ENCODE data around the gene UBE2V1.

Gene UBE2V1

GRCh38 chr20:50061151-50062005 lies 51.6 kb downstream of the UBE2V1 start:
- DNase-seq, result no peak

- DNase-seq, result no peak
Observed at GRCh38 chr20:50058662-50059402, 54.1 kb downstream of the UBE2V1 start.

DNA sequence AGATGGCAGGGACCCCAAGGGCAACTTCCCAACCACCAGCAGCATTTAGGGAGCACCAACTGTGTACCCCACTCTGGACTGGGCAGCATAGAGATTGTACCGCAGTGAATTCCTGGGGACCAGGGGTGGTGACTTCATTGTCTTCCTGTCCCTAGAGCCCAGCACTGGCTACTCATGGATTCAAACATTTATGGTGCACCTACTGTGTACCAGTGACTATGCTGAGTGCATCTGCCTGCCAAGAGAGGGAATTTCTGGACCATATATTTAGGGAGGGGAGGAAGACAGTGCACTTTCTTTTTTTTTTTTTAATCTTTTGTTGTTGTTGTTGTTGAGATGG lies 55.3 kb downstream of the UBE2V1 start:
- no peak for DNase-seq

DNA sequence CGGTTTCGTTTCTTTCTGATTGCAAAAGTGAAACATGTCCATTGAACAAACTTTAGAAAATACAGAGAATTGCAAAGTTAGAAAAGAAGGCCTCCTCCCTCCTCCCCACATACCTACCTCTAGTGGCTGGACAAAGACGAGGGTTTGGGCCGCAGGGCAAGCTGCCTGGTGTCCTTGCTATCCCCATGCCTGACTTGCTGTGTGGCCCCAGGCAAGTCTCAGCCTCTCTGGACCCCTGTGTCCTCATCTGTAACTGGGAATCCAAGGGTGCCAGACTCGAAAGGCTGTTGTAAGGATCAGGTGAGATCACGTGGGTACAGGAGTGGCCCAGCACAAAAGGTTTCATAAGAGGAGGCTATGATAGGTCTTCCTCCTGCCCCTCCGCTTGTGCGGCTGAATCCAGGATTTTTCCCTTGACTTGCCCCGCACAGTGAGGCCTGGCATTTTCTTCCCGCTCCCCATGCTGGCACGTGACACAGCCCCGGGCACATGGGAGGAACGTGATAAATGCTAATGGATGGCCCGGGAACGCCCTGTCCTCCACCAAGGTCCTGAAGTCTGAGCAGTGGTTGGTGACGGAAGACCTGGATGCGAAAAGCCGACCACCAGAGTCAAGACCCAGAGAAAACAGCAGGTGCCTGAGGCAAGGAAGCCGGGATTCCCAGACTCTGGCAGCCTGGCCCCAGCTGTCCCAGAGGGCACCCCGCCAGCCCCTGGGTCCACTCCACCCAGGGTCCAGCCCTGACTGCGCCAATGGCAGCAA lies 55.8 kb downstream of the UBE2V1 start:
- no peak for DNase-seq

- DNase-seq, result no peak
Observed at GRCh38 chr20:50056408-50056926, 56.5 kb downstream of the UBE2V1 start.

DNA sequence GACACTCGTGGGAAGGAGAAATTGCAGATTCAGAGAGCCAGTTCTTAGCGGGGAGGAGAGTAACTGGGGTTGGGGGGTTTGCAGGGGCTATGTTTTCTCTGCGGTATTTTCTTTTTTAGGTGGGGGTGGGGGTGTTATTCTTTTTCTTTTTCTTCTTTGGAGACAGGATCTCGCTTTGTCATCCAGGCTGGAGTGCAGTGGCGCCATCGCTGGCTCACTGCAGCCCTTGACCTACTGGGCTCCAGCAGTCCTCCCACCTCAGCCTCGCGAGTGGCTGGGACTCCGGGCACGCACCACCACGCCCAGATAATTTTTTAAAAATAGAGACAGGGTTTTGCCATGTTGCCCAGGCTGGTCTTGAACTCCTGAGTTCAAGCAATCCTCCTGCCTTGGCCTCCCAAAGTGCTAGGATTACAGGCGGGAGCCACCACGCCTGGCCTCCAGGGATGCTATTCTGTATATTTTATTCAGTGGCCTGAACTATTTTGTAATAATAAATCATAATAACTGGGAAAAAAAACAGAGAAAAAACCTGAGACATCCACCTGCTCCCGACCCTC lies 57.3 kb downstream of the UBE2V1 start:
- no peak for DNase-seq

DNA sequence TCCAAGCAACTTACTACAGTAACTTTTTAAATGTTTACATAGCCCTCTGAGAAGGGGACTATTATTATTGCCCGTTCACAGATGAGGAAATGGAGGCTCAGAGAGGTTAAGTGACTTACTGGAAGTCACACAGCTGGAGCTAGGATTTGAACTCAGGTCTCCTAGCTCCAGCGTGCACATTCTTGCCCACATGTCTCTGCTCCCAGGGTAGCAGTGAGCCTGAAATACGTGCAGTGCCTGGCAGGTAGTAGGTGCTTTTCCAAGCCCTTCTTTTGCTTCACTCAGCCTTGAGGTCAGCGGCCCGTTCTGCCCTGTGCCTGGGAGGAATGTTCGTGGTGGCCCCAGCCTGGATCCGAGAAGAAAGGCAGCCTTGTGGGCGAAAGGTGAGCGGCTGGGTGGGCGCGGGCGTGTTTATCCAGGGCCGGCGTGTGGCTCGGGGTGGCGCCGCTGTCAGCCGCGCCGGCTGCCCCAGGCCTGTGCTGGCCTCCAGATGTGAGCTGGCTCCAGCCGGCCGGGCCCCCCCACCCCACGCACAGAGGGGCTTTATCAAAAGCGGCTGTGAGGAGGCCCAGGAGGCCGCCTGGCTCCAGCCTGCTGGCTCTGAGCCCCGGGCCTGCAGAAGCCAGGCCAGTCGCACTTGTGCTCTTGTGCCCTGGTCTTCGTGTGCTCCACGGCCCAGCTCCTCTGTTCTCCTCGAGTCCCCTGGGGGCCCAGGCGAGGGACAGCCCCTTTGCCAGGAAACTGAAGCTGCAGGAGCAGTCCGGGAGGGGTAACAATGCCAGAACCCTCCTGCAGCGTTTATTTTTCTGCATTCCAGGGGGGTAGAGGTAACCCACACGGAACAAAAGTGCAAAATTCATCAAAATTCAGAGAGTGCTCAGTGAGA lies 58.1 kb downstream of the UBE2V1 start:
- no peak for DNase-seq

DNA sequence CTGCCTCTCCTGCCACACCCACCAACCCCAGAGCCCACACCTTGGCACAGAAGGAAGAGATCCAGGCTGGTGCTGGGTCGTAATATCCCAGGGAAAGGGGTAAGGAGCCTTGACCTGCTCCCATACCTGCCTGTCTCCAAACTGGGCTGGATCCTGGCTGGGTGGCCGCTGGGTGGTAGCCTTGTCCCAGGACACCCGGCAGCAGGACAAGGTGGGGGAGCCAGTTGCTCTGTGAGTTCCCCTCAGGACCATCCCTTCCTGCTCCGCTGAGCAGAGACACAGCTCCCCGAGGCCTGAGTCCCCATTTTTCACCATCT lies 58.8 kb downstream of the UBE2V1 start:
- DNase-seq, result no peak

DNA sequence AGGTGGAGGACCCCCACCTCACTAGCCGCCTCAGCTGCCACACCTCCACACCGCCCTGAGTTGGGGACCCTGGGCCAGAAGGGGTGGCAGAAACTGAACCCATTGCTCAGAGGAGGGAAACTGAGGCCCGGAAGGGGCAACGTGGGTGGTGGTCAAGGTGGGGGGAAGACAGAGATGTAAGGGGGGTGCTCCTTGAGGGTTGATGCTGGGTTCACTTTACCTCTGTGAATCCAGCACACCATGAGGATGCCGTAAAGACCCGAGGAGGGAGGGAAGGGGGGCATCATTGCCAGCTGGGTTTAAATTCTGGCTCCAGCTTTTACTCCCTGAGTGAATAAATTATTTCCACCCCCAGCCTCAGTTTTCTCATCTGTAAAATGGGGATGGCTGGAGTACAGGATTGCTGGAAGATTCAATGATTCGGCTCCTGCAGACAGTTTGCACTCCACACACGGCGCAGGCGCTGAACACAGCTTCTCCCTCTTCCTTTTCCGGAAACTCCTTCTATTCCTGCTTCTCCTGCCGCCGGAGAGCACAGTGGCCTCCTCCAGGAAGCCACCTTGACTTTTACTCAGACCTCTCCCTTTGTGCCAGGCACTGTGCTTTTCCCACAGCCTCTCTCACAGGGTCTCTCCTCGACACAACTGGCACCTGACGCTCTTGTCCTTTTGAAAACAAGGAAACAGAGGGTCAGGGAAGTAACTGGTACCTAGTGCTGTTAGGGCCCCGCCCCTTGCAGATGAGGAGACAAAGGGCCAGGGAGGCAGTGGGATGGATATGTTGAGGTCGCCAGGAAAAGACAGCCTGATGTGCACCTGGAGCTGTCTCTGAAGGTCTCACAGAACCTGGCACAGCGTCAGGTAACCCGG lies 59.4 kb downstream of the UBE2V1 start:
- no peak for DNase-seq

DNA sequence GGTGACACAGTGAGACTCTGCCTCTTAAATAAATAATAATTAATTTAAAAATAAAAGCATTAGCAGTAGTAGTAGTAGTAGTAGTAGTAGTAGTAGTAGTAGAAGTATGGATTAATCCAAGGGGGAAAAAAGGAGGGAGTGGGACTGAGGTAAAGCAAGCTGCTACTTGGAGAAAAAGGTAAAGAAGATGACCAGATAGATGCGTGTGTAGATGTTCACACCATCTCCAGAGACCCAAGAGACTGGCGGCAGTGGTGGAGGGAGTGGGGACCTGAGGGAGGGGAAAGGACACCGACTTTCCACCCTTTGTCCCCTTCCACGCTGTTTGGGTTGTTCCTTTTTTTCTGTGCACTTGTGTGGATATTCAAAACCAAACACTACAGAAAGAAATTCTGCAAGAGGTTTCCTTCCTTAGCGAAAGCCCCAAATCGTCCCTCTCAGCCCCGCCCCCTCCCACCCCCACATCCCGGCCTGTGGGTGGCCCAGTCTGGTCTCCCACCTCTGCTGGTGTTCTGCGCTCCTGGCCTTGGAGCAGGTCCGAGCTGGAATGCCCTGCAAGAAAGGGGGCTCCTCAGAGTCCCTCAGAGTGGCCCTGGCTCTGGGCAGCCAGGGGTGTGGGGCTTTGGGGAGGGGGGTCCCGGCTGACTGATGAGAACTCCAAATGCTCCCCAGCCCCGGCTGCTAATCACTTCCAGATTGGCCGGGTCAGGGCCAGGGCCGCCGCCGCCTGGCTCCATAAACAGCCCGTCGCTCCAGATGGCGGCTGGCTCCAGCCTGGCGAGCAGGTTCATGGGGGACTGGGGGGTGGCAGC lies 60.2 kb downstream of the UBE2V1 start:
- DNase-seq, result no peak

DNA sequence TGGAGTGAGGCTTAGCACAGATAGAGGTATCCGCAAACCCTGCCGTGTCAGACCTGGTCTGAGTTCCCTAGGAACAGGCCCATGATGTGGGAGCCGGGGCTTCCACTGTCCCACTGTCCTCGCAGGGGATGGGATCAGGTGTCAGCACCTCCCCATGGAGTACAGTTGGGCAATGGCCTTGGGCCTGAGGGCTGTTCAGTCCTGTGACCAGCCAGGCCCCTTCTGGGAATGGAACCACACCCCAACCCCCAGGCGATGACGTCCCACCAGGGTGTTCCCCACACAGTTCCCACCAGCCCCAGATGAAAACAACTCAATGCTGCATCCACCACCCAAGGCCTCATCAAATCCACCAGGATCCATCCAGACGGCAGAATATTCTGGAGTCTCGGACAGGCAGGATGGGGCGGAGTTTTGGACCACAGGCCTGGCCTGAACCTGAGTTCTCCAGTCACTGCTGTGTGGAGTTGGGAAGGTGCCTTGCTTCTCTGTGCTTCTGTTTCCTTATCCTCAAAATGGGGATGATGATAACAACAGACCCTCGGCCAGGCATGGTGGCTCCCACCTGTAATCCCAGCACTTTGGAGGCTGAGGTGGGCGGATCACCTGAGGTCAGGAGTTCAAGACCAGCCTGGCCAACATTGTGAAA lies 62.2 kb downstream of the UBE2V1 start:
- DNase-seq, result no peak

DNA sequence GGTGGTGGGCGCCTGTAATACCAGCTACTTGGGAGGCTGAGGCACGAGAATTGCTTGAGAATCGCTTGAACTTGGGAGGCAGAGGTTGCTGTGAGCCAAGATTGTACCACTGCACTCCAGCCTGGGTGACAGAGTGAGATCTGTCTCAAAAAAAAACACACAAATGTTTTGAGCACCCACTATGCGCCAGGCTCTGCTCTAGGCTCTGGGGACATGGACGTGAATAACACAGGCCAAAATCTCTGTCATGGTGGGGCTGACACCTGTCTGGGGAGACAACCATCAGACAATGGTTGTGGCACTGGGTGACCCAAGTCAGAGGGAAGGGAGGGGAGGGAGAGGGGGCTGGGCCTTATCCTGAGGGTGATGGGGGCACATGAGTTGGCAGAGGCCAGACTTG lies 62.7 kb downstream of the UBE2V1 start:
- no peak for DNase-seq

- no peak for DNase-seq
Observed at GRCh38 chr20:50049442-50050026, 63.4 kb downstream of the UBE2V1 start.

DNA sequence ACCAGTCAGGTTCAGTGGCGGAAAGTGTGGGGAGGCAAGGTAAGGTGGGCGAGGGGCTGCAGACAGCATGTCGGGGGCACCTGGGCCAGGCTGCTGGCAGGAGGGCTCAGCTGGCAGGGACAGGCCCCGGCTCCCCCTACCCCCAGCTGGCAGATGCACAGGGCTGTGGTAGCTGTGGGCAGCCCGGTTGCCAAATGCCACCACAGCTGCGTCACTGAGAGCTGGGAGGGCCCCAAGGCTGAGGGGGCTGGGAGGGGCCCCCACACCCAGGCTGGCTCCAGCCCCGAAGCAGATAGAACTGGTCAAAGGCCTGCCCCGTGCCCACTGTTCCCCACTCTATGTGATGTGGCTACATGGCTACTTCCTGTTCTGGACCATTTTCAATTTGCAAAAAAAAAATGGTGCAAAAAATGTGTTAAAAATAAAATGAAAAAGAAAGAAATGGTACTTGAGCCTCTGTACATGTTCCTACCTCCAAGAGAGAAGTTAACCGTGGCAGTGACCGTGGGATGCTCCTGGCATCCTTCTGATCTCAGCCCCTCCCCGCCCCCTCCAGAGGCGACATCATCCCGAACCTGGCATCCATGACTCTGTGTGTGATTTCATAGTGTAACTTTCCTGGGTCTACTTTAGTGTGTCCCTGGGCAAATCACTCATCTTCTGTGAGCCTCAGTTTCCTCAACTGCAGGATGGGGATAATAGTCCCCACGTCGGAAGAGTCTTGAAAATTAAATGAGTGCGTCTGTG lies 64.4 kb downstream of the UBE2V1 start:
- DNase-seq, result no peak

DNA sequence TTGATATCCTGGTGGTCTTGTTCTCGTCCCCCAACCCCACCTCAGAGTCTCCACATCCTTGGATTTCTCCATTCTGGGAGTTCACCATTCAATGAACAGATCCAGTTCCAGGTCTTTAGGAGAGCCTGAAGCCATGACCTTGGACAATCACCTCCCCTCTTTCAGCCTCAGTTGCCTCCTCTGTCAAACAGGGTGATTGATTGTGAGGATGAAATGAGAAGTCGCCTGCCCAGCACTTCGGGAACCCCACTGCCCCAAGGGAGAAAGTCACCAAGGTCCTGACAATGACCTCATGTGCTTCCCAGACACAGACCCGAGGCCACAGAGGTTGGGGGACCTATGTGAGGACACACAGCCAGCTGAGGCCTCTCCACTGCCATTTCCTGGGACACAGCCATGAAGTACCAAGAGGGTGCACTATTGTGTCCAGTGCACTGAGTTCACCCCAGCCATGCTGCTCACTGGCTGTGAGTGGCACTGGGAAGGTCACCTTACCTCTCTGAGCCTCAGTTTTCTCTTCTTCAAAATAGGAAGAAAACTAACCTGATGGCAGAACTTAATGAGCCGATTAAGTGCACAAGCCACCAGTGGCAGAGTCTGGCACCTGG lies 68.5 kb downstream of the UBE2V1 start:
- no peak for DNase-seq

DNA sequence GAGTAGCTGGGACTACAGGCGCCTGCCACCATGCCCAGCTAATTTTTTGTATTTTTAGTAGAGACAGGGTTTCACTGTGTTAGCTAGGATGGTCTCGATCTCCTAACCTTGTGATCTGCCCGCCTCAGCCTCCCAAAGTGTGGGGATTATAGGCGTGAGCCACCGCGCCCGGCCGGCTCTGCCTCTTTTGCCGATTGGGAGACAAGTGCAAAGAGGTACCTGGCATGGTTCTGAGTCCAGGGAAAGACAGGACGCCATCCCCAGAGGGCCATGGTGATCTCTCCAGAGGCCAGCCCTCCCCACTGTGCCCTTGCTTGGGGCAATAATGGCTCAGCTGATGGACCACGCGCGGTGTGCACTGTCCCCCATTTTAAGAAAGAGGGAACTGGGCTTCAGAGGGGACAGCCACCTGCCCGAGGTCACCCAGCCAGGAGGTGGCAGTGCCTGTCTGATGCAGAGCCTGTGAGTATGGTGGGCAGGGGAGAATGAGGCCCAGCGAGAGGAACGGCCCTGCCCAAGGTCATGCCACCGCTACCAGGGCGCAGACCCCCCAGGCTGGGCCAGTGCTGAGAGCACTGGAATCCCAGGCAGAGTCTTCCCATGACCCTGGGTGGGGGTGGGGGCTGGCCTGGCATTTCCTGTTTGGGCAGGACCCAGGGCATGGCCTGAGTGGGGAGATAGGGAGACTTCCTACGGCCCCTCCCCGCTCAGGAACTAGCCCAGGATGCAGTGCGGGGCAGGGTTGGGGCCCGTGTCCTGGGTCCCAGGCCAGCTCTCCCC lies 69.2 kb downstream of the UBE2V1 start:
- DNase-seq, result no peak
